A549 treated with ZK216348 at 1 μM for 4 hours (cell line): ENCODE results near the gene RORB. TPM values are rescaled to one million over a fixed set of nuclear protein-coding genes. Genes with fewer than 3 reads are reported as not detected.

Experiments used
- total RNA-seq: library from RNA; stranded (reverse); fragments of 200-300 nt; extraction: Qiagen RNA extraction; gene quantifications from 5 replicates; pipeline ENCODE4 v1.2.3, GENCODE V29; 2022; ENCODE audit warnings: low read depth

Gene RORB
- total RNA-seq, result not detected in 5 replicates

DNA sequence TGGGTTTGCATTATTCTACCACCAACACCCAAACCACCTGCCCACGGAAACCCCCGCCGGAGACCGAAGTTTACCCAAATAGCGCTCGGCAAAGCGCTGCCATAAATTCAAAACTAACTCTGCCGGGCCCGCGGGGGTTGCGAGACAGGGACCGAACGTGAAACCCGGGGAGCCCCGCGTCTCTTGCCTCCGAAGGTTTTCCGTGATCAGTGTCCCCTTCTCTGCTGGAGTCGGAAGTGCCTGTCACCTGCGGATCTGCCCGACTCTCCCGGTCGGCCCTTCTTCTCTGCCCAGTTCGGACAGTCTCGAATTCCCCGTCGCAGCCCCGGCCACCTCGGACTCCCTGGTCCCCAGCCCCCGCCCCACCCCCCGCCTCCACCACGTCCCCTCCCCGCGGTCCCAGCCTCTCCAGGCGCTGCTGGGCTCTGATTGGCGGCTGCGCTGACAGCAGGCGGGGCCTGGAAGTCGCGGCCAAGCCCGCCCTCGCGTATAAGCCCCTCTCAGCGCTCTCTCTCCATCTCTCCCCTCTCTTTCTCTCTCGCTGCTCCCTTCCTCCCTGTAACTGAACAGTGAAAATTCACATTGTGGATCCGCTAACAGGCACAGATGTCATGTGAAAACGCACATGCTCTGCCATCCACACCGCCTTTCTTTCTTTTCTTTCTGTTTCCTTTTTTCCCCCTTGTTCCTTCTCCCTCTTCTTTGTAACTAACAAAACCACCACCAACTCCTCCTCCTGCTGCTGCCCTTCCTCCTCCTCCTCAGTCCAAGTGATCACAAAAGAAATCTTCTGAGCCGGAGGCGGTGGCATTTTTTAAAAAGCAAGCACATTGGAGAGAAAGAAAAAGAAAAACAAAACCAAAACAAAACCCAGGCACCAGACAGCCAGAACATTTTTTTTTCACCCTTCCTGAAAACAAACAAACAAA is at the start of gene RORB:
Gene RORB, plus strand, starts transcription at position 517 of the 929 bp plus-strand sequence. CDS start 642 bp downstream, outside the sequence.

